ENCODE data around the gene ELAVL1. TPM values are rescaled to one million over a fixed set of nuclear protein-coding genes. Genes with fewer than 3 reads are reported as not detected.

Gene ELAVL1
- 10 to 100 TPM in 1 of 2 donors, 1 to 10 TPM in 1; 6.5 to 25.8 TPM for polyA plus RNA-seq

DNA sequence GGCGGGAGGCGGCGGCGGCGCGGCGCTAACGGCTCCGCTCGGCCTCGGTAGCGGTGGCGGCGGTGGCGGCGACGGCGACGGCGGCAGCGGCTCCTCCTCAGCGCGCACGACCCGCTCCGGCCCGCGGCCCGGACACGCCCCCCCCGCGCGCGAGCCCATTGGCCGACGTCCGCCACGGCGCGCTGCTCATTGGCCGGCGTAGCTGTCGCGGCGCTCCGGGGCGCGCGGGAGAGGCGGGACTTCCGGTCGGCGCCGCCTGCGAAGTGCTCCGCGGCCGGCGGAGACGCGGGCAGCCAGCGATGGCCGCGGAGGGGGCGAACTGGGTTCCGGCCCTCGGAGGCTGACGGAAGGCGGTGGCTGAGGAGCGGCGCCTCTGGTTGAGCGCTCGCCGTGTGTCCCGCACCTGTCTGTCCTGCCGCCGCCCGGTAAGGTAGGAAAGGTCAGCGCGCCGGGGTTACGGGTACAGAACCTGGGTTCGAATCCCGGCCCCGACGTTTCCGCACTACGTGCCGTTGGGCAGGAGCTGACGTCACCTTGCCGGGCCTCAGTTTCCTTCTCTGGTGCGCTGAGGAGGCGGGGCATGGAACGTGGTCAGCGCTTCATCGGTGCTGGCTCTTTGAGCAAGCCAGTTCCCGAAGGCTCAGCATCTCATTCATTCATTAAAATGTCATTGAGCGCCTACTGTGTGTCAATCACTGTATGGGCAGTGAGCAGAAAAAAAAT lies at the start of gene ELAVL1:
Gene ELAVL1 (minus strand): TSS at position 108 of the 723 bp plus-strand sequence. CDS start 13,826 bp downstream, outside the sequence.
- H3K27ac ChIP-seq (ENCODE audit: low read depth in 2 of 2, low read length in 1 of 2) = peak within 1 kb of the TSS; percentile 90 to 91
- no peaks in the 10 kb centered on the region for H3K27me3 ChIP-seq (ENCODE audit: control insufficient read depth in 1 of 2, insufficient read depth in 2 of 2, low read length in 2 of 2)
- H3K4me3 ChIP-seq (ENCODE audit: low read depth in 1 of 2, low read length in 2 of 2) = peak within 1 kb of the TSS; percentile 87 to 94
- H3K9me3 ChIP-seq (ENCODE audit: control insufficient read depth in 2 of 2, insufficient read depth in 1 of 2, low read depth in 1 of 2, low read length in 1 of 2) = no peaks in the 10 kb centered on the region
- WGBS, 2 donors = 0 to 1% methylated on average over 69 to 98 of the region's 98 CpGs
- H3K36me3 ChIP-seq (ENCODE audit: control insufficient read depth in 2 of 2, insufficient read depth in 2 of 2, low read length in 1 of 2) = no peaks in the 10 kb centered on the region
- H3K4me1 ChIP-seq (ENCODE audit: control insufficient read depth in 2 of 2, insufficient read depth in 2 of 2, low read length in 1 of 2) = peaks cover 7 to 13% of the 10 kb centered on the region in 2 donors

GRCh38 chr19:8054169-8054568 lies 48.7 kb upstream of the ELAVL1 start:
- H3K27me3 ChIP-seq (ENCODE audit: control insufficient read depth in 1 of 2, insufficient read depth in 2 of 2, low read length in 2 of 2) = no peaks in the 10 kb centered on the region
- no peaks in the 10 kb centered on the region for H3K36me3 ChIP-seq (ENCODE audit: control insufficient read depth in 2 of 2, insufficient read depth in 2 of 2, low read length in 1 of 2)
- H3K9me3 ChIP-seq (ENCODE audit: control insufficient read depth in 2 of 2, insufficient read depth in 1 of 2, low read depth in 1 of 2, low read length in 1 of 2) = peaks cover 0 to 7% of the 10 kb centered on the region in 2 donors
- 54 to 56% methylated on average over 9 of the region's 9 CpGs for WGBS, 2 donors
- no peak overlapping the region for H3K27ac ChIP-seq (ENCODE audit: low read depth in 2 of 2, low read length in 1 of 2)
- no peak overlapping the region for H3K4me3 ChIP-seq (ENCODE audit: low read depth in 1 of 2, low read length in 2 of 2)
- H3K4me1 ChIP-seq (ENCODE audit: control insufficient read depth in 2 of 2, insufficient read depth in 2 of 2, low read length in 1 of 2) = peaks cover 0 to 7% of the 10 kb centered on the region in 2 donors

GRCh38 chr19:8052464-8052859 lies 47.0 kb upstream of the ELAVL1 start, which contains the start of gene CCL25:
Gene CCL25, plus strand, starts transcription at chr19:8052760. Its CDS starts 290 bp downstream, at chr19:8053050.
- Histone ChIP-seq H3K4me1 (ENCODE audit: control insufficient read depth in 2 of 2, insufficient read depth in 2 of 2, low read length in 1 of 2) (peaks cover 0 to 7% of the 10 kb centered on the region in 2 donors), H3K4me3 (ENCODE audit: low read depth in 1 of 2, low read length in 2 of 2) (no peak within 1 kb of the TSS), H3K27ac (ENCODE audit: low read depth in 2 of 2, low read length in 1 of 2) (no peak within 1 kb of the TSS), H3K27me3 (ENCODE audit: control insufficient read depth in 1 of 2, insufficient read depth in 2 of 2, low read length in 2 of 2) (no peaks in the 10 kb centered on the region), H3K36me3 (ENCODE audit: control insufficient read depth in 2 of 2, insufficient read depth in 2 of 2, low read length in 1 of 2) (no peaks in the 10 kb centered on the region), H3K9me3 (ENCODE audit: control insufficient read depth in 2 of 2, insufficient read depth in 1 of 2, low read depth in 1 of 2, low read length in 1 of 2) (peaks cover 0 to 7% of the 10 kb centered on the region in 2 donors)
- WGBS, 2 donors = 70 to 76% methylated on average over 7 of the region's 7 CpGs

DNA sequence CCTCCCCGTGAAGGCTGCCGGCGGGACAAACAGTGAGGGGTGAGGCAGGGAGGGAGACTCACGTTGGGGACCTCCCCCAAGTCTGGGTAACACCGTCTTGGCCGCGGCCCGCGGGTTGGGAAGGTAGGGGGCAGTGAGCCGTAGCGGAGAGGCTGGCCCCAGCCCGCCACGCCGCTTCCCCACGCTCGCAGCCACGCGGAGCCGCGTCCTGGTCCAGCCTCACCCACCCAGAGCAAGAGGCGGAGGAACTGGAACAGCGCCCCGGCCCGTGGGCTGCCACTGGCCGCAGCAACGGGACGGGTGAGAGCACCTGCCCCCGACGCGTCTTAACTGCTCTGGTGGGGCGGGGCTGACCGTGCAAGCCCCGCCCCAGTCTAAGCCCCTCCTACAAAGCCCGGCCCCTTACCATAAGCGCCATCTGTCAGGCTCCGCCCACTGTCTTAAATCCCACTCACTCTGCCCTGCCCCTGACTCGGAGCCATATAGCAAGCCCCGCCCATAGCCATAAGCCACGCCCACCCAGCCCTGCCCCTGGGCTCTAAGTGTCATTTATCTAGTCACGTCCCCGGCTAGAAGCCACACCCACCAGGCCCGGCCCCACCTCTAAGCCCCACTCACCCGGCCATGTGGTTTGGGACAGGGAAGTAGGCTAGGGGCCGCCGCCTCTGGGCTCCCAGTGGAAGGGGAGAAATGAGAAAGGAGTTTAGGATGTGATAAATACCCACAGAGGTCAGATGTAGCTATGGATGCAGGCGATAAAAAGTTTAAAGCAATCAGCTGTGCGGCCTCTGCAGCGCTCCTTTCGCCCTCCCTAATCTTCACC lies 45.0 kb upstream of the ELAVL1 start:
- 9 to 12% methylated on average over 36 to 49 of the region's 49 CpGs for WGBS, 2 donors
- Histone ChIP-seq H3K27me3 (ENCODE audit: control insufficient read depth in 1 of 2, insufficient read depth in 2 of 2, low read length in 2 of 2) (no peaks in the 10 kb centered on the region), H3K4me3 (ENCODE audit: low read depth in 1 of 2, low read length in 2 of 2) (peak overlapping the region in 1 of 2 donors; percentile 13), H3K9me3 (ENCODE audit: control insufficient read depth in 2 of 2, insufficient read depth in 1 of 2, low read depth in 1 of 2, low read length in 1 of 2) (peaks cover 0 to 7% of the 10 kb centered on the region in 2 donors), H3K36me3 (ENCODE audit: control insufficient read depth in 2 of 2, insufficient read depth in 2 of 2, low read length in 1 of 2) (no peaks in the 10 kb centered on the region), H3K27ac (ENCODE audit: low read depth in 2 of 2, low read length in 1 of 2) (no peak overlapping the region), H3K4me1 (ENCODE audit: control insufficient read depth in 2 of 2, insufficient read depth in 2 of 2, low read length in 1 of 2) (peaks cover 3 to 7% of the 10 kb centered on the region in 2 donors)

GRCh38 chr19:8046569-8047165 lies 41.2 kb upstream of the ELAVL1 start:
- H3K4me3 ChIP-seq (ENCODE audit: low read depth in 1 of 2, low read length in 2 of 2) = no peak overlapping the region
- H3K27me3 ChIP-seq (ENCODE audit: control insufficient read depth in 1 of 2, insufficient read depth in 2 of 2, low read length in 2 of 2) = no peaks in the 10 kb centered on the region
- peaks cover 3 to 7% of the 10 kb centered on the region in 2 donors for H3K4me1 ChIP-seq (ENCODE audit: control insufficient read depth in 2 of 2, insufficient read depth in 2 of 2, low read length in 1 of 2)
- H3K27ac ChIP-seq (ENCODE audit: low read depth in 2 of 2, low read length in 1 of 2) = no peak overlapping the region
- no peaks in the 10 kb centered on the region for H3K36me3 ChIP-seq (ENCODE audit: control insufficient read depth in 2 of 2, insufficient read depth in 2 of 2, low read length in 1 of 2)
- 56 to 58% methylated on average over 3 of the region's 3 CpGs for WGBS, 2 donors
- H3K9me3 ChIP-seq (ENCODE audit: control insufficient read depth in 2 of 2, insufficient read depth in 1 of 2, low read depth in 1 of 2, low read length in 1 of 2) = peaks cover 0 to 7% of the 10 kb centered on the region in 2 donors

- no peak overlapping the region for H3K27ac ChIP-seq (ENCODE audit: low read depth in 2 of 2, low read length in 1 of 2)
Observed at GRCh38 chr19:8045872-8046568, 40.6 kb upstream of the ELAVL1 start.

GRCh38 chr19:8044018-8044417 lies 38.6 kb upstream of the ELAVL1 start:
- 78 to 82% methylated on average over 10 of the region's 10 CpGs for WGBS, 2 donors
- H3K36me3 ChIP-seq (ENCODE audit: control insufficient read depth in 2 of 2, insufficient read depth in 2 of 2, low read length in 1 of 2) = no peaks in the 10 kb centered on the region
- H3K27me3 ChIP-seq (ENCODE audit: control insufficient read depth in 1 of 2, insufficient read depth in 2 of 2, low read length in 2 of 2) = no peaks in the 10 kb centered on the region
- no peak overlapping the region for H3K4me3 ChIP-seq (ENCODE audit: low read depth in 1 of 2, low read length in 2 of 2)
- H3K27ac ChIP-seq (ENCODE audit: low read depth in 2 of 2, low read length in 1 of 2) = no peak overlapping the region
- H3K9me3 ChIP-seq (ENCODE audit: control insufficient read depth in 2 of 2, insufficient read depth in 1 of 2, low read depth in 1 of 2, low read length in 1 of 2) = no peaks in the 10 kb centered on the region
- H3K4me1 ChIP-seq (ENCODE audit: control insufficient read depth in 2 of 2, insufficient read depth in 2 of 2, low read length in 1 of 2) = peaks cover 0 to 3% of the 10 kb centered on the region in 2 donors

More at GRCh38 chr19:8045872-8046568, 40.6 kb upstream of the ELAVL1 start:
- WGBS, 2 donors = 64 to 72% methylated on average over 10 of the region's 10 CpGs
- H3K9me3 ChIP-seq (ENCODE audit: control insufficient read depth in 2 of 2, insufficient read depth in 1 of 2, low read depth in 1 of 2, low read length in 1 of 2) = peaks cover 0 to 7% of the 10 kb centered on the region in 2 donors
- H3K4me1 ChIP-seq (ENCODE audit: control insufficient read depth in 2 of 2, insufficient read depth in 2 of 2, low read length in 1 of 2) = peaks cover 3 to 7% of the 10 kb centered on the region in 2 donors
- no peaks in the 10 kb centered on the region for H3K36me3 ChIP-seq (ENCODE audit: control insufficient read depth in 2 of 2, insufficient read depth in 2 of 2, low read length in 1 of 2)
- no peaks in the 10 kb centered on the region for H3K27me3 ChIP-seq (ENCODE audit: control insufficient read depth in 1 of 2, insufficient read depth in 2 of 2, low read length in 2 of 2)
- H3K4me3 ChIP-seq (ENCODE audit: low read depth in 1 of 2, low read length in 2 of 2) = no peak overlapping the region

GRCh38 chr19:8042900-8043299 lies 37.5 kb upstream of the ELAVL1 start:
- no peak overlapping the region for H3K4me3 ChIP-seq (ENCODE audit: low read depth in 1 of 2, low read length in 2 of 2)
- H3K4me1 ChIP-seq (ENCODE audit: control insufficient read depth in 2 of 2, insufficient read depth in 2 of 2, low read length in 1 of 2) = peaks cover 0 to 3% of the 10 kb centered on the region in 2 donors
- H3K9me3 ChIP-seq (ENCODE audit: control insufficient read depth in 2 of 2, insufficient read depth in 1 of 2, low read depth in 1 of 2, low read length in 1 of 2) = no peaks in the 10 kb centered on the region
- no peaks in the 10 kb centered on the region for H3K27me3 ChIP-seq (ENCODE audit: control insufficient read depth in 1 of 2, insufficient read depth in 2 of 2, low read length in 2 of 2)
- H3K36me3 ChIP-seq (ENCODE audit: control insufficient read depth in 2 of 2, insufficient read depth in 2 of 2, low read length in 1 of 2) = no peaks in the 10 kb centered on the region
- 90% methylated on average over 9 of the region's 9 CpGs for whole genome bisulfite sequencing, 2 donors
- no peak overlapping the region for H3K27ac ChIP-seq (ENCODE audit: low read depth in 2 of 2, low read length in 1 of 2)

- H3K4me3 ChIP-seq (ENCODE audit: low read depth in 1 of 2, low read length in 2 of 2) = no peak overlapping the region
- H3K27ac ChIP-seq (ENCODE audit: low read depth in 2 of 2, low read length in 1 of 2) = no peak overlapping the region
- no peaks in the 10 kb centered on the region for H3K36me3 ChIP-seq (ENCODE audit: control insufficient read depth in 2 of 2, insufficient read depth in 2 of 2, low read length in 1 of 2)
- H3K27me3 ChIP-seq (ENCODE audit: control insufficient read depth in 1 of 2, insufficient read depth in 2 of 2, low read length in 2 of 2) = no peaks in the 10 kb centered on the region
- WGBS, 2 donors = 53 to 56% methylated on average over 7 of the region's 7 CpGs
- H3K9me3 ChIP-seq (ENCODE audit: control insufficient read depth in 2 of 2, insufficient read depth in 1 of 2, low read depth in 1 of 2, low read length in 1 of 2) = no peaks in the 10 kb centered on the region
- peaks cover 0 to 3% of the 10 kb centered on the region in 2 donors for H3K4me1 ChIP-seq (ENCODE audit: control insufficient read depth in 2 of 2, insufficient read depth in 2 of 2, low read length in 1 of 2)
Observed at GRCh38 chr19:8041531-8041931, 36.1 kb upstream of the ELAVL1 start.

All from esophagus (tissue), 2 donors.